ENCODE data around the gene SMG6. TPM values are rescaled to one million over a fixed set of nuclear protein-coding genes. Genes with fewer than 3 reads are reported as not detected.

The SMG6 gene
- total RNA-seq, 6 donors from 2014 or later, result 29.9 to 126 (median 30.5) TPM

GRCh38 chr17:2071455-2072281, 231.9 kb downstream of the SMG6 start:
- H3K9me3 ChIP-seq, result no peaks in the 10 kb centered on the region
- no peaks in the 10 kb centered on the region for H3K27me3 ChIP-seq
- ATAC-seq (ENCODE audit: low FRiP score in 2 of 2) (peak in 1 of 2 donors; percentile 45), DNase-seq (peak in 1 of 2 donors; percentile 78)
- H3K27ac ChIP-seq, result peak overlapping the region; percentile 75 to 90 (median 80)
- H3K36me3 ChIP-seq, result peaks cover 0 to 14% (median 4%) of the 10 kb centered on the region in 4 donors
- WGBS, 2 donors, result 52 to 61% methylated on average over 18 to 31 of the region's 31 CpGs
- TF ChIP-seq EP300 (IDR thresholded peaks at IDR 0.05) (peak in 3 of 4 donors; percentile 77 to 79 (median 77)), POLR2AphosphoS5 (IDR thresholded peaks at IDR 0.05) (peak; percentile 81 to 88), POLR2A (IDR thresholded peaks at IDR 0.05) (no peak), CTCF (IDR thresholded peaks at IDR 0.05) (no peak)
- H3K4me1 ChIP-seq, result peaks cover 57 to 73% (median 66%) of the 10 kb centered on the region in 4 donors
- no peak overlapping the region for H3K4me3 ChIP-seq

- TF ChIP-seq POLR2A (IDR thresholded peaks at IDR 0.05), result no peak
- no peak for TF ChIP-seq POLR2AphosphoS5 (IDR thresholded peaks at IDR 0.05)
- no peak for TF ChIP-seq EP300 (IDR thresholded peaks at IDR 0.05)
- TF ChIP-seq CTCF (IDR thresholded peaks at IDR 0.05), result no peak
- H3K27ac ChIP-seq, result peak overlapping the region; percentile 75 to 90 (median 80)
- DNase-seq (no peak), ATAC-seq (ENCODE audit: low FRiP score in 2 of 2) (no peak)
- no peaks in the 10 kb centered on the region for H3K27me3 ChIP-seq
- no peaks in the 10 kb centered on the region for H3K9me3 ChIP-seq
- 85 to 88% methylated on average over 6 of the region's 6 CpGs for WGBS, 2 donors
- H3K36me3 ChIP-seq, result peaks cover 0 to 13% (median 4%) of the 10 kb centered on the region in 4 donors
- no peak overlapping the region for H3K4me3 ChIP-seq
- peaks cover 54 to 72% (median 68%) of the 10 kb centered on the region in 4 donors for H3K4me1 ChIP-seq
These were observed 232.6 kb downstream of the SMG6 start for GRCh38 chr17:2071024-2071385.

- 71 to 75% methylated on average over 11 to 13 of the region's 13 CpGs for WGBS, 2 donors
- DNase-seq (peak in 1 of 2 donors; percentile 36), ATAC-seq (ENCODE audit: low FRiP score in 2 of 2) (no peak)
- no peaks in the 10 kb centered on the region for H3K27me3 ChIP-seq
- TF ChIP-seq POLR2A (IDR thresholded peaks at IDR 0.05) (no peak), POLR2AphosphoS5 (IDR thresholded peaks at IDR 0.05) (no peak), CTCF (IDR thresholded peaks at IDR 0.05) (no peak), EP300 (IDR thresholded peaks at IDR 0.05) (no peak)
- H3K4me1 ChIP-seq, result peaks cover 52 to 70% (median 63%) of the 10 kb centered on the region in 4 donors
- H3K27ac ChIP-seq, result peak overlapping the region; percentile 75 to 90 (median 80)
- no peaks in the 10 kb centered on the region for H3K9me3 ChIP-seq
- peaks cover 0 to 13% (median 4%) of the 10 kb centered on the region in 4 donors for H3K36me3 ChIP-seq
- no peak overlapping the region for H3K4me3 ChIP-seq
These were observed 233.2 kb downstream of the SMG6 start for GRCh38 chr17:2070241-2071023.

GRCh38 chr17:2068519-2069051, 235.0 kb downstream of the SMG6 start:
- WGBS, 2 donors, result 80 to 82% methylated on average over 12 to 13 of the region's 15 CpGs
- ATAC-seq (ENCODE audit: low FRiP score in 2 of 2) (no peak), DNase-seq (peak in 1 of 2 donors; percentile 65)
- H3K27ac ChIP-seq, result peak overlapping the region; percentile 9 to 84 (median 70)
- TF ChIP-seq CTCF (IDR thresholded peaks at IDR 0.05) (no peak), EP300 (IDR thresholded peaks at IDR 0.05) (no peak), POLR2A (IDR thresholded peaks at IDR 0.05) (no peak), POLR2AphosphoS5 (IDR thresholded peaks at IDR 0.05) (no peak)
- peaks cover 0 to 28% (median 15%) of the 10 kb centered on the region in 4 donors for H3K36me3 ChIP-seq
- peaks cover 54 to 70% (median 63%) of the 10 kb centered on the region in 4 donors for H3K4me1 ChIP-seq
- H3K27me3 ChIP-seq, result no peaks in the 10 kb centered on the region
- H3K4me3 ChIP-seq, result no peak overlapping the region
- H3K9me3 ChIP-seq, result no peaks in the 10 kb centered on the region

Measured in upper lobe of left lung (tissue), 6 donors.